CD8-positive, alpha-beta memory T cell (primary cell): Measurements from ENCODE around the gene CORO7. TPM values are rescaled to one million over a fixed set of nuclear protein-coding genes. Genes with fewer than 3 reads are reported as not detected.

Experiments used
- CTCF ChIA-PET: fragments of 350-600 bp; sonication (Branson Sonifier 250); formaldehyde crosslinking; loops from one replicate; lab custom pipeline; 2021; ENCODE audit warnings: antibody characterized with exemption; lab: Charles Lee
- POLR2A ChIA-PET: fragments of 350-600 bp; sonication (Branson Sonifier 250); formaldehyde crosslinking; loops from one replicate; lab custom pipeline; 2021; ENCODE audit warnings: antibody characterized with exemption; lab: Charles Lee
- DNase-seq, 5 donors: peaks; one replicate each; pipeline versions ENCODE4 v3.0.0 to v3.0.0-alpha.2; 2020 to 2022; ENCODE audit warnings: mixed read lengths in 1 of 5
- H3K27ac ChIP-seq: one replicate; pipeline ENCODE4 v1.7.0; 2013; ENCODE audit warnings: low read depth, mild to moderate bottlenecking, low read length, moderate library complexity
- H3K27me3 ChIP-seq: 2 replicates; pipeline ENCODE4 v1.7.0; 2013; ENCODE audit warnings: low read length, mild to moderate bottlenecking; ENCODE audit not compliant: insufficient read depth, poor library complexity, severe bottlenecking
- H3K36me3 ChIP-seq: 2 replicates; pipeline ENCODE4 v1.7.0; 2013; ENCODE audit warnings: mild to moderate bottlenecking, low read length, moderate library complexity; ENCODE audit not compliant: insufficient read depth
- H3K4me1 ChIP-seq: 2 replicates; pipeline ENCODE4 v1.7.0; 2013; ENCODE audit warnings: mild to moderate bottlenecking, low read length, moderate library complexity; ENCODE audit not compliant: insufficient read depth
- H3K4me3 ChIP-seq: 2 replicates; pipeline ENCODE4 v1.7.0; 2013; ENCODE audit warnings: mild to moderate bottlenecking, low read length
- H3K9me3 ChIP-seq: 2 replicates; pipeline ENCODE4 v1.7.0; 2013; ENCODE audit warnings: mild to moderate bottlenecking, low read length
- H3K27ac Mint-ChIP-seq, 8 donors: one replicate each; pipeline ENCODE4 v1.8.0; 2020 to 2021; ENCODE audit warnings: mixed read lengths in 8 of 8, mild to moderate bottlenecking in 6 of 8, inconsistent platforms in 3 of 8, moderate library complexity in 3 of 8
- H3K27me3 Mint-ChIP-seq, 2 donors: one replicate each; pipeline ENCODE4 v1.8.0; 2020 to 2021; ENCODE audit warnings: mixed read lengths in 2 of 2, mild to moderate bottlenecking in 1 of 2, moderate library complexity in 1 of 2
- H3K36me3 Mint-ChIP-seq, 3 donors: one replicate each; pipeline ENCODE4 v1.8.0; 2020 to 2021; ENCODE audit warnings: mixed read lengths in 3 of 3, inconsistent platforms in 1 of 3, mild to moderate bottlenecking in 1 of 3
- H3K4me1 Mint-ChIP-seq, 3 donors: one replicate each; pipeline ENCODE4 v1.8.0; 2020 to 2021; ENCODE audit warnings: mixed read lengths in 3 of 3, inconsistent platforms in 1 of 3, mild to moderate bottlenecking in 1 of 3
- H3K4me3 Mint-ChIP-seq, 7 donors: one replicate each; pipeline ENCODE4 v1.8.0; 2020 to 2021; ENCODE audit warnings: mixed read lengths in 7 of 7, mild to moderate bottlenecking in 6 of 7, moderate library complexity in 4 of 7, inconsistent platforms in 2 of 7
- H3K9me3 Mint-ChIP-seq, 5 donors: one replicate each; pipeline ENCODE4 v1.8.0; 2020 to 2022; ENCODE audit warnings: mixed read lengths in 5 of 5, mild to moderate bottlenecking in 3 of 5, moderate library complexity in 2 of 5, inconsistent platforms in 1 of 5
- polyA plus RNA-seq: library from polyadenylated mRNA; unstranded; fragments of 300-500 nt; fragmentation: Illumina TruSeq; gene quantifications from one replicate; pipeline ENCODE4 v1.2.3, GENCODE V29; 2021
- total RNA-seq, 2 experiments: library from RNA; stranded (reverse); gene quantifications; one replicate each; pipeline ENCODE4 v1.2.3, GENCODE V29; 2021

Gene CORO7
- total and polyA plus RNA-seq, 3 experiments from 2014 or later, result 92.0 to 129 (median 96.3) TPM

DNA sequence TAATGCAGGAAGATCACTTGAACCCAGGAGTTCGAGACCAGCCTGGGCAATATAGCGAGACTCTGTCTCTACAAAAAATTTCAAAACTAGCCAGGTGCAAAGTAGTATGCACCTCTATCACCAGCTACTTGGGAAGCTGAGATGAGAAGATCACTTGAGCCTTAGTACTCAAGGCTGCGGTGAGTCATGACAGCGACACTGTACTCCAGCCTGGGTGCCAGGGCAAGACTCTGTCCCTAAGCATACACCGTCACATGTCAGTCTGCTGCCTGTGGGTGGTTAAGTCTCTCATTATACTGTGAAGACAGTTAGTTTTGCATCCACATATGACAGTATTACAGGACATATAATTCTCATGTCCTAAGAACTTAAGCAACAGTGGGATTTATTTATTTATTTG, 36.3 kb upstream of the CORO7 start:
- Histone ChIP-seq H3K27me3 (no peaks in the 10 kb centered on the region), H3K9me3 (no peaks in the 10 kb centered on the region), H3K4me3 (no peak overlapping the region), H3K27ac (no peak overlapping the region), H3K4me1 (no peaks in the 10 kb centered on the region), H3K36me3 (peaks cover 55% of the 10 kb centered on the region)
- Mint-ChIP-seq H3K36me3 (peaks cover 0 to 84% (median 0%) of the 10 kb centered on the region in 3 donors), H3K9me3 (no peaks in the 10 kb centered on the region), H3K4me1 (peaks cover 0 to 4% (median 3%) of the 10 kb centered on the region in 3 donors), H3K4me3 (no peak overlapping the region), H3K27me3 (no peaks in the 10 kb centered on the region), H3K27ac (peak overlapping the region in 2 of 8 donors; percentile 12 to 15)
- ChIA-PET POLR2A (interaction anchor here (0.5 to 1.5 kb wide), 2 partner anchors 10 to 35 kb away, joined by 3 to 10 read pairs; no protein-coding TSS in a partner anchor), CTCF (interaction anchor here (1.0 to 1.2 kb wide), 3 partner anchors 13 to 130 kb away, joined by 3 read pairs; no protein-coding TSS in a partner anchor)
- DNase-seq, result no peak

DNA sequence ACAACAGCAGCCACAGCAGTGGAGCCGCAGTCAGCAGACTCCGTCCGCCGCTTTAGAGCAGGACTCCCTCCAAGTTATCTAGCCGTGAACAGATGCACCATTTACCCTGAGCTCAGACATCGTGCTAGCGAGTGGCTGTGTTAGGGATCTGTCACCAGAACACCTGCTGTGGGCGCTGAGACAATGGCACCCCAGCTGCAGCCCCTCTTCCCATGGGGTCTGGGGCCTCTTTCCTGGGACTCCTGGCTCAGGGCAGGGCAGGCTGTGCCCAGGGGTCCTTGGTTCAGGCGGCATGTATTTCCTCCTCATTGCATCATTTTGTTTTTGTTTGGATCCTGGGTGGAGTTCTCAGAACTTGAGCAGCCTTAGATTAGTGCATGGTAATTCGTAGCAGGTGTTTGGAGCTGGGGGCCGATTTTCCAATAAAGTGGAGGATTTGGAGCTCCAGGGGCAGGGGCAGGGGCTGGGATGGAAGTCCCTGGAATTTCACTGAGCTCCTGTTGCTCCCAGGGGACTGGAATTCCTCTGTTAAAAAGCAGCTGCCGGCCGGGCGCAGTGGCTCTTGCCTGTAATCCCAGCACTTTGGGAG, 34.6 kb upstream of the CORO7 start:
- Histone ChIP-seq H3K9me3 (no peaks in the 10 kb centered on the region), H3K27me3 (no peaks in the 10 kb centered on the region), H3K27ac (no peak overlapping the region), H3K4me3 (no peak overlapping the region), H3K4me1 (no peaks in the 10 kb centered on the region), H3K36me3 (peaks cover 43% of the 10 kb centered on the region)
- Mint-ChIP-seq H3K4me1 (peaks cover 0 to 2% (median 0%) of the 10 kb centered on the region in 3 donors), H3K27me3 (no peaks in the 10 kb centered on the region), H3K9me3 (no peaks in the 10 kb centered on the region), H3K4me3 (no peak overlapping the region), H3K36me3 (peaks cover 0 to 86% (median 4%) of the 10 kb centered on the region in 3 donors), H3K27ac (peak overlapping the region in 1 of 8 donors; percentile 47)
- ChIA-PET CTCF (interaction anchor here (0.6 kb wide), 1 partner anchor 12 kb away, joined by 4 read pairs; no protein-coding TSS in a partner anchor), POLR2A (no interaction called here)
- DNase-seq, result no peak

- Mint-ChIP-seq H3K27me3 (no peaks in the 10 kb centered on the region), H3K4me1 (peaks cover 0 to 2% (median 0%) of the 10 kb centered on the region in 3 donors)
- CTCF ChIA-PET, result interaction anchor here (1.0 kb wide), 1 partner anchor 27 kb away, joined by 3 read pairs; no protein-coding TSS in a partner anchor
These were observed 34.0 kb upstream of the CORO7 start for GRCh38 chr16:4450430-4450829.

DNA sequence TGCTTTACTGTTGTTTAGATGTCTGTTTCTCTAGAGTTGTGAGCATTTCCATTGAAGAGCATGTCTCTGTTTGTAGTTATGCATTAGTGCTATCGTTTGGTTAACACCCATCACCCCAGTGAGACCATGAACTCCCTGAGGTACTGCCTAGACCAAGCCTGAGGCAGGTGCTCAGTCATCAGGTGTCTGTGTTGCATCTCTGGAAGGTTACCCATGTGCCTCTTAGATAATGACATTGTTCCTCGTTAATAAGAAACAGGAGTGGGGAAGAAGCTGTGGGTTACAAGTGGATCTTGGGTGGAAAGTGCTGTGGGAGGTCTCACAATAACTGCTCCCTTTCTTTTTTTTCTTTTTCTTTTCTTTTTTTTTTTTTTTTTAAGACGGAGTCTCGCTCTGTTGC, 27.6 kb upstream of the CORO7 start:
- CTCF ChIA-PET, result no interaction called here
- peaks cover 11 to 87% (median 32%) of the 10 kb centered on the region in 3 donors for H3K36me3 Mint-ChIP-seq

More at GRCh38 chr16:4450430-4450829, 34.0 kb upstream of the CORO7 start:
- POLR2A ChIA-PET, result no interaction called here
- H3K9me3 Mint-ChIP-seq, result no peaks in the 10 kb centered on the region
- no peaks in the 10 kb centered on the region for H3K9me3 ChIP-seq
- no peak overlapping the region for H3K4me3 ChIP-seq
- H3K27me3 ChIP-seq, result no peaks in the 10 kb centered on the region
- no peak overlapping the region for H3K27ac Mint-ChIP-seq
- peaks cover 37% of the 10 kb centered on the region for H3K36me3 ChIP-seq
- no peak overlapping the region for H3K27ac ChIP-seq
- no peaks in the 10 kb centered on the region for H3K4me1 ChIP-seq
- no peak for DNase-seq
- no peak overlapping the region for H3K4me3 Mint-ChIP-seq
- H3K36me3 Mint-ChIP-seq, result peaks cover 0 to 86% (median 4%) of the 10 kb centered on the region in 3 donors

GRCh38 chr16:4443271-4443670, 26.9 kb upstream of the CORO7 start:
- H3K27ac Mint-ChIP-seq, result peak overlapping the region in 2 of 8 donors; percentile 51 to 66

More for the DNA sequence above, 27.6 kb upstream of the CORO7 start:
- Mint-ChIP-seq H3K4me3 (no peak overlapping the region), H3K27me3 (no peaks in the 10 kb centered on the region), H3K9me3 (no peaks in the 10 kb centered on the region), H3K27ac (peak overlapping the region in 1 of 8 donors; percentile 54), H3K4me1 (peaks cover 0 to 9% (median 8%) of the 10 kb centered on the region in 3 donors)
- no peaks in the 10 kb centered on the region for H3K4me1 ChIP-seq
- no peaks in the 10 kb centered on the region for H3K27me3 ChIP-seq
- peaks cover 45% of the 10 kb centered on the region for H3K36me3 ChIP-seq
- no peak overlapping the region for H3K4me3 ChIP-seq
- DNase-seq, result no peak
- no peaks in the 10 kb centered on the region for H3K9me3 ChIP-seq
- no peak overlapping the region for H3K27ac ChIP-seq
- POLR2A ChIA-PET, result no interaction called here

GRCh38 chr16:4442371-4442770, 26.0 kb upstream of the CORO7 start:
- peaks cover 44% of the 10 kb centered on the region for H3K36me3 ChIP-seq
- H3K27ac Mint-ChIP-seq, result no peak overlapping the region
- H3K4me3 ChIP-seq, result no peak overlapping the region
- DNase-seq, result no peak
- no peak overlapping the region for H3K4me3 Mint-ChIP-seq
- no peak overlapping the region for H3K27ac ChIP-seq
- peaks cover 0 to 9% (median 8%) of the 10 kb centered on the region in 3 donors for H3K4me1 Mint-ChIP-seq
- no peaks in the 10 kb centered on the region for H3K4me1 ChIP-seq
- ChIA-PET POLR2A (no interaction called here), CTCF (no interaction called here)
- H3K27me3 Mint-ChIP-seq, result no peaks in the 10 kb centered on the region
- H3K27me3 ChIP-seq, result no peaks in the 10 kb centered on the region
- H3K9me3 ChIP-seq, result no peaks in the 10 kb centered on the region
- H3K9me3 Mint-ChIP-seq, result no peaks in the 10 kb centered on the region
- H3K36me3 Mint-ChIP-seq, result peaks cover 11 to 87% (median 33%) of the 10 kb centered on the region in 3 donors

More at GRCh38 chr16:4443271-4443670, 26.9 kb upstream of the CORO7 start:
- H3K4me1 ChIP-seq, result no peaks in the 10 kb centered on the region
- peaks cover 11 to 85% (median 32%) of the 10 kb centered on the region in 3 donors for H3K36me3 Mint-ChIP-seq
- CTCF ChIA-PET, result no interaction called here
- H3K27ac ChIP-seq, result no peak overlapping the region
- no peaks in the 10 kb centered on the region for H3K9me3 Mint-ChIP-seq
- no peak for DNase-seq
- H3K9me3 ChIP-seq, result no peaks in the 10 kb centered on the region
- H3K4me1 Mint-ChIP-seq, result peaks cover 0 to 9% (median 8%) of the 10 kb centered on the region in 3 donors
- no peaks in the 10 kb centered on the region for H3K27me3 ChIP-seq
- POLR2A ChIA-PET, result no interaction called here
- no peaks in the 10 kb centered on the region for H3K27me3 Mint-ChIP-seq
- peaks cover 40% of the 10 kb centered on the region for H3K36me3 ChIP-seq
- no peak overlapping the region for H3K4me3 ChIP-seq
- no peak overlapping the region for H3K4me3 Mint-ChIP-seq

DNA sequence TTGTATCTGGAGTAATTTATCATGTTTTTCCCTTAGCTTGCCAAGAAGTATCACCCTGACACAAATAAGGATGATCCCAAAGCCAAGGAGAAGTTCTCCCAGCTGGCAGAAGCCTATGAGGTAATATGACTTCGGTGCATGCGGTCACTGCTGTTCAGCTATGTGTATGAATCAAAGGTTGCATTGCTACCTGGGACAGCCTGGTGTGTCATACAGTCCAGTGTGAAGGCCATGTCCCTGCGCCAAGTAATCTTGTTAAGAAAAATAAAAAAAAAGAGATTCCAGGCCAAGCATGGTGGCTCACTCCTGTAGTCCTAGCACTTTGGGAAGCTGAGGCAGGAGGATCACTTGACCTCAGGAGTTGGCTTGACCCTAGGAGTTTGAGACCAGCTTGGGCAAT, 21.0 kb upstream of the CORO7 start:
- H3K27me3 ChIP-seq, result no peaks in the 10 kb centered on the region
- Mint-ChIP-seq H3K27ac (no peak overlapping the region), H3K36me3 (peaks cover 7 to 76% (median 30%) of the 10 kb centered on the region in 3 donors), H3K9me3 (no peaks in the 10 kb centered on the region), H3K4me3 (no peak overlapping the region), H3K27me3 (no peaks in the 10 kb centered on the region), H3K4me1 (peaks cover 8 to 17% (median 16%) of the 10 kb centered on the region in 3 donors)
- no peaks in the 10 kb centered on the region for H3K4me1 ChIP-seq
- CTCF ChIA-PET, result interaction anchor here (2.6 kb wide), 1 partner anchor 35 kb away, joined by 8 read pairs; no protein-coding TSS in a partner anchor
- H3K9me3 ChIP-seq, result no peaks in the 10 kb centered on the region
- POLR2A ChIA-PET, result no interaction called here
- H3K27ac ChIP-seq, result no peak overlapping the region
- H3K4me3 ChIP-seq, result no peak overlapping the region
- DNase-seq, result no peak
- H3K36me3 ChIP-seq, result peaks cover 53% of the 10 kb centered on the region
